Activated B cell treated with CpG ODN at 0.5 μM for 24 hours (primary cell): ENCODE data around the gene GRPEL2. TPM values are rescaled to one million over a fixed set of nuclear protein-coding genes. Genes with fewer than 3 reads are reported as not detected.

Source experiments
- ATAC-seq: fragments of 200-7000 bp; cut with Tn5 transposase; one replicate; pipeline ENCODE4 v1.10.0; 2021; ENCODE audit warnings: low read depth, mild to moderate bottlenecking, moderate library complexity
- CTCF ChIA-PET: fragments of 350-600 bp; sonication (Branson Sonifier 250); formaldehyde crosslinking; loops from one replicate; lab custom pipeline; 2021; ENCODE audit warnings: antibody characterized with exemption; lab: Charles Lee
- POLR2A ChIA-PET: fragments of 350-600 bp; sonication (Branson Sonifier 250); formaldehyde crosslinking; loops from one replicate; lab custom pipeline; 2021; ENCODE audit warnings: antibody characterized with exemption; lab: Charles Lee
- DNase-seq: peaks from one replicate; pipeline ENCODE4 v3.0.0; 2022
- H3K27ac Mint-ChIP-seq: one replicate; pipeline ENCODE4 v1.8.0; 2020; ENCODE audit warnings: mixed read lengths
- H3K27me3 Mint-ChIP-seq: one replicate; pipeline ENCODE4 v1.8.0; 2021; ENCODE audit warnings: mixed read lengths
- H3K36me3 Mint-ChIP-seq: one replicate; pipeline ENCODE4 v1.8.0; 2021; ENCODE audit warnings: low read depth, mixed read lengths
- H3K4me1 Mint-ChIP-seq: one replicate; pipeline ENCODE4 v1.8.0; 2021; ENCODE audit warnings: mixed read lengths
- H3K4me3 Mint-ChIP-seq: one replicate; pipeline ENCODE4 v1.8.0; 2020; ENCODE audit warnings: mild to moderate bottlenecking, mixed read lengths
- H3K9me3 Mint-ChIP-seq: one replicate; pipeline ENCODE4 v1.8.0; 2020; ENCODE audit warnings: mixed read lengths
- CTCF ChIP-seq: fragments of 200-600 bp; IDR thresholded peaks from one replicate; pipeline ENCODE4 v1.8.0; 2022; ENCODE audit warnings: antibody characterized with exemption, mild to moderate bottlenecking
- intact Hi-C: fragments of 100-400 bp; cut with micrococcal nuclease; formaldehyde crosslinking; loops from one replicate; pipeline ENCODE4 v1.15.1; 2024
- total RNA-seq: library from RNA; stranded (reverse); gene quantifications from 2 replicates; pipeline ENCODE4 v1.2.3, GENCODE V29; 2022

Gene GRPEL2
- total RNA-seq, 1 donor from 2014 or later = 14.0 TPM

DNA sequence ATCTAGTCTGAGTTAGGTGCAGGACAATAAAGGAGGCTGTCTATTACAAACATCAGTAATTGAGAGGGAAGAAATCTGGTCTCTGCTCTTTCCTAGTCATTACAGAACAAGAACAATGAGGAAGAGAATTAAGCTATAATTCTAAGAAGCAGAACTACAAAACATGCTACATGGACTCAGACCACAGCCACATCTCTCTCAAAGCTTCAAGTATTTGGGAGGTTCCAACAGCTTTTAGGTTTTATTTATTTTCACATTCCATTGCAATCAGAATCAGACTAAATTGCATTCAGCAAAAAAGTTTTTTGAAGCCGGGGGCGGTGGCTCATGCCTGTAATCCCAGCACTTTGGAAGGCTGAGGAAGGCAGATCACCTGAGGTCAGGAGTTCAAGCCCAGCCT is 1.1 kb upstream of the GRPEL2 start:
- no peak for DNase-seq
- intact Hi-C loops = loop anchor here (10.0 kb wide), 1 partner anchor 509 kb away; no protein-coding TSS in a partner anchor
- H3K4me1 Mint-ChIP-seq = peaks cover 34% of the 10 kb centered on the region

GRCh38 chr5:149345892-149346222 is 558 bp downstream of the GRPEL2 start:
- POLR2A ChIA-PET = interaction anchor here (1.0 to 4.1 kb wide), 3 partner anchors 12 to 205 kb away, joined by 3 to 61 read pairs (median 29); partner anchors contain the start of genes CSNK1A1 and PCYOX1L
- H3K36me3 Mint-ChIP-seq = peaks cover 41% of the 10 kb centered on the region
- intact Hi-C loops = loop anchor here (1.0 to 10.0 kb wide), 5 partner anchors 11 to 511 kb away; partner anchors contain the start of genes AFAP1L1, CSNK1A1 and PPARGC1B
- CTCF ChIA-PET = interaction anchor here (1.4 to 3.3 kb wide), 2 partner anchors 12 to 22 kb away, joined by 4 to 12 read pairs; partner anchors contain the start of gene PCYOX1L
- ATAC-seq (no peak), DNase-seq (no peak)
- H3K4me1 Mint-ChIP-seq = peaks cover 34% of the 10 kb centered on the region
- H3K27me3 Mint-ChIP-seq = no peaks in the 10 kb centered on the region
- peak overlapping the region; percentile 97 for H3K4me3 Mint-ChIP-seq
- TF ChIP-seq CTCF = no peak
- H3K9me3 Mint-ChIP-seq = peaks cover 2% of the 10 kb centered on the region
- H3K27ac Mint-ChIP-seq = peak overlapping the region; percentile 97

More for the DNA sequence above, 1.1 kb upstream of the GRPEL2 start:
- TF ChIP-seq CTCF = no peak
- ChIA-PET CTCF (interaction anchor here (1.1 to 3.3 kb wide), 4 partner anchors 12 to 25 kb away, joined by 3 to 12 read pairs (median 4); no protein-coding TSS in a partner anchor), POLR2A (interaction anchor here (1.1 to 4.1 kb wide), 3 partner anchors 14 to 616 kb away, joined by 3 to 61 read pairs (median 29); partner anchors contain the start of genes CSNK1A1, PCYOX1L and SLC26A2)
- Mint-ChIP-seq H3K9me3 (peaks cover 2% of the 10 kb centered on the region), H3K27ac (no peak overlapping the region), H3K4me3 (no peak overlapping the region), H3K36me3 (peaks cover 25% of the 10 kb centered on the region), H3K27me3 (no peaks in the 10 kb centered on the region)
- no peak for ATAC-seq

DNA sequence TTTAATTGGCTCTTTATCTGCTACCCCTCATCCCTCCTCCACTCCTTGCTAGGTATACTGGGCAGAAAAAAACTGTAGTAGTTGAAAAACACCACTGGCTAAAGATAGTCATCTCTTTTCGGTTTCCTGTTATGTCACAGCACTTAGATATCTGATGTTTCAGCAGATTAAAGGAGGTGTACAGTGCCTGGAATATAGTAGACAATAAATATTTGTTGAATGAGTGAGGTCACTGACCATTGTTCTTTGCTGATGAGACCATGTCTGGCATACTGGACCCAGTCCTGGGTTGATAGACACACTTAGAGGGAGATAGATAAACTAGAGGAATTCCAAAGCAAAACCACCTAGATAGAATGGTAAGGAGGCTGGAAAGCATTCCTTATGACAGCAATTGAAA is 3.2 kb downstream of the GRPEL2 start:
- Mint-ChIP-seq H3K9me3 (peaks cover 2% of the 10 kb centered on the region), H3K36me3 (peaks cover 65% of the 10 kb centered on the region), H3K27ac (no peak overlapping the region), H3K4me3 (no peak overlapping the region), H3K27me3 (no peaks in the 10 kb centered on the region), H3K4me1 (peaks cover 34% of the 10 kb centered on the region)
- DNase-seq (no peak), ATAC-seq (no peak)
- CTCF ChIA-PET = no interaction called here
- POLR2A ChIA-PET = no interaction called here
- no peak for TF ChIP-seq CTCF
- intact Hi-C loops = loop anchor here (5.0 to 10.0 kb wide), 3 partner anchors 76 to 514 kb away; partner anchors contain the start of genes AFAP1L1 and PPARGC1B

GRCh38 chr5:149349382-149349781 is 4.1 kb downstream of the GRPEL2 start:
- CTCF ChIA-PET = no interaction called here

More at GRCh38 chr5:149349382-149349781, 4.1 kb downstream of the GRPEL2 start:
- no peak for TF ChIP-seq CTCF
- H3K27ac Mint-ChIP-seq = no peak overlapping the region
- intact Hi-C loops = loop anchor here (5.0 to 10.0 kb wide), 3 partner anchors 77 to 515 kb away; partner anchors contain the start of genes AFAP1L1 and PPARGC1B
- DNase-seq (no peak), ATAC-seq (no peak)
- H3K4me1 Mint-ChIP-seq = peaks cover 29% of the 10 kb centered on the region
- H3K27me3 Mint-ChIP-seq = no peaks in the 10 kb centered on the region
- POLR2A ChIA-PET = no interaction called here
- peaks cover 2% of the 10 kb centered on the region for H3K9me3 Mint-ChIP-seq
- H3K4me3 Mint-ChIP-seq = no peak overlapping the region
- H3K36me3 Mint-ChIP-seq = peaks cover 71% of the 10 kb centered on the region
